ENCODE data around the gene TMEM163.
"Not testable (repeated sequence)": the region's sequence is repeated elsewhere in the genome, so short reads cannot be mapped to it uniquely, and the experiment has no call there.

Gene TMEM163

GRCh38 chr2:134536296-134536695, 182.5 kb downstream of the TMEM163 start:
- no peak for DNase-seq (ENCODE audit: low read depth)

- no peak for DNase-seq (ENCODE audit: low read depth)
Observed at GRCh38 chr2:134532537-134532936, 186.3 kb downstream of the TMEM163 start.

- DNase-seq (ENCODE audit: low read depth) = no peak
Observed at GRCh38 chr2:134527381-134527780, 191.4 kb downstream of the TMEM163 start.

- no peak for DNase-seq (ENCODE audit: low read depth)
Observed at GRCh38 chr2:134522496-134523455, 196.0 kb downstream of the TMEM163 start.

GRCh38 chr2:134518101-134518500, 200.7 kb downstream of the TMEM163 start:
- no peak for DNase-seq (ENCODE audit: low read depth)

GRCh38 chr2:134515137-134515536, 203.7 kb downstream of the TMEM163 start:
- no peak for DNase-seq (ENCODE audit: low read depth)

- no peak for DNase-seq (ENCODE audit: low read depth)
Observed at GRCh38 chr2:134513465-134513804, 205.4 kb downstream of the TMEM163 start.

GRCh38 chr2:134512734-134513464, 205.9 kb downstream of the TMEM163 start:
- no peak for DNase-seq (ENCODE audit: low read depth)

GRCh38 chr2:134508391-134508790, 210.4 kb downstream of the TMEM163 start:
- DNase-seq (ENCODE audit: low read depth) = no peak

GRCh38 chr2:134507697-134508096, 211.1 kb downstream of the TMEM163 start:
- DNase-seq (ENCODE audit: low read depth) = no peak

- not testable (repeated sequence) for DNase-seq (ENCODE audit: low read depth)
Observed at GRCh38 chr2:134507159-134507558, 211.6 kb downstream of the TMEM163 start.

- DNase-seq (ENCODE audit: low read depth) = no peak
Observed at GRCh38 chr2:134505446-134505845, 213.4 kb downstream of the TMEM163 start.

GRCh38 chr2:134504586-134505336, 214.0 kb downstream of the TMEM163 start:
- no peak for DNase-seq (ENCODE audit: low read depth)

- DNase-seq (ENCODE audit: low read depth) = no peak
Observed at GRCh38 chr2:134502104-134502503, 216.7 kb downstream of the TMEM163 start.

GRCh38 chr2:134501476-134502091, 217.2 kb downstream of the TMEM163 start:
- no peak for DNase-seq (ENCODE audit: low read depth)

- no peak for DNase-seq (ENCODE audit: low read depth)
Observed at GRCh38 chr2:134500211-134500935, 218.4 kb downstream of the TMEM163 start.

GRCh38 chr2:134499307-134499926, 219.4 kb downstream of the TMEM163 start:
- no peak for DNase-seq (ENCODE audit: low read depth)

GRCh38 chr2:134498654-134499053, 220.1 kb downstream of the TMEM163 start:
- DNase-seq (ENCODE audit: low read depth) = no peak

GRCh38 chr2:134493797-134494196, 225.0 kb downstream of the TMEM163 start:
- no peak for DNase-seq (ENCODE audit: low read depth)

- no peak for DNase-seq (ENCODE audit: low read depth)
Observed at GRCh38 chr2:134491771-134492441, 226.9 kb downstream of the TMEM163 start.
